CD4-positive, alpha-beta T cell treated with Interleukin-2 at 100 ng/mL for 4 hours (primary cell): ENCODE measurements around the gene CD81.
"Not testable (repeated sequence)": the region's sequence is repeated elsewhere in the genome, so short reads cannot be mapped to it uniquely, and the experiment has no call there.

Experiments used
- DNase-seq: peaks from one replicate; pipeline ENCODE4 v3.0.0-alpha.2; 2020; ENCODE audit warnings: low spot score

CD81 gene

GRCh38 chr11:2376751-2377451 is at the start of gene CD81:
TSS of gene CD81 (plus strand) at chr11:2377310. CDS start at chr11:2377550, 240 bp downstream.
- peak; percentile 53 for DNase-seq

DNA sequence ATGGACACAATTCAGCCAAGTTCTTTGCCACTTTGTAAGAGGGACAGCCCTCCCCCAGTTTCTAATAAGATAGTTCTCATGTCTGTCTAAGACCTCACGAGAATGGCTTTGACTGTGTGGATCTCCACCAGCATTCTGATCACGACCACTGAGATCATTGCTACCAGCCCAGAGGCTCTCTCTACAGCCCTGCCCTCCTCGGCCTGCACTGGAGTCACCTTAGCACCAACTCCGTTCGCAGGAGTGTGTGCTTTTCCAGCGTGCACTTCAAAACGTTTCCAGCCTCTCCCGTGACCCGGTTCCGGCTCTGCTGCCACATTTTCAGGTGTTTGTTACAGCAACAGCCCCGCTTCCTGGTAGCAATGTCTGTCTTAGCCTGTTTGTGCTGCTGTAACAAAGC is 49.1 kb upstream of the CD81 start:
- DNase-seq: no peak

GRCh38 chr11:2328656-2329354 is 48.3 kb upstream of the CD81 start:
- DNase-seq: no peak

- no peak for DNase-seq
Measured at GRCh38 chr11:2329551-2329950, 47.6 kb upstream of the CD81 start.

DNA sequence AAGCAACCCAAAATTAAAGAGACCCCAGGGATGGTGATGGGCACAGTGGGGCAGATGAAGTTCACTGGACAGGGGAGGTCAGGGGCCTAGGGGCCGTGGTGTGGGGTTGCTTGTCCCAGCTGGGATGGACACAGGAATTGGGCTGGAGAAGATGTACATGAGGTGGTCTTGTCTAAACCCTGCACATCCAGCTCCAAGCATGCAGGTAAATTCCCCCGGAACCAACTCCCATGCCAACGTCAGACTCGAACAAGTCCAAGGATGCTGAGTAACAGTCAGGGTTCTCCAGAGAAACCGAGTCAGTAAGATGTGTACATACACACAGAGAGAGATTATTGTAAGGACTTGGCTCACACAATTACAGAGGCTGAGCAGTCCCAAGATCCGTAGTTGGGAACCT is 46.4 kb upstream of the CD81 start:
- DNase-seq: no peak

DNA sequence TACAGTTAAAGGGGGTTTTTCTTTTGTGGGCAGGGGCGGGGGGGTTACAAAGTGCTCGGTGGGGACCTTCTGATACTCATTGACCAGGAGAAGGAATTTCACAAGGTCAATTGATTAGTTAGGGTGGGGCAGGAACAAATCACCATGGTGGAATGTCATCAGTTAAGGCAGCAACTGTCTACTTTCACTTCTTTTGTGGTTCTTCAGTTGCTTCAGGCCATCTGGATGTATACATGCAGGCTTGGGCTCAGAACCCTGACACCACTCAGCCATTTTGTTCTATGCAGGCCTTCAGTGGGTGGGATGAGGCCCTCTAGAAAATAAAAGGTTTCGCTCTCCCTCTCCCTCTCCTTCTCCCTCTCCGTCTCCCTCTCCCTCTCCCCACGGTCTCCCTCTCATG is 45.7 kb upstream of the CD81 start:
- DNase-seq: no peak

- DNase-seq: not testable (repeated sequence)
Measured at GRCh38 chr11:2332569-2332968, 44.5 kb upstream of the CD81 start.

- not testable (repeated sequence) for DNase-seq
Measured at GRCh38 chr11:2333486-2334205, 43.5 kb upstream of the CD81 start.

- not testable (repeated sequence) for DNase-seq
Measured at GRCh38 chr11:2335286-2335685, 41.8 kb upstream of the CD81 start.

GRCh38 chr11:2338760-2339159 is 38.4 kb upstream of the CD81 start:
- DNase-seq: peak; percentile 2

DNA sequence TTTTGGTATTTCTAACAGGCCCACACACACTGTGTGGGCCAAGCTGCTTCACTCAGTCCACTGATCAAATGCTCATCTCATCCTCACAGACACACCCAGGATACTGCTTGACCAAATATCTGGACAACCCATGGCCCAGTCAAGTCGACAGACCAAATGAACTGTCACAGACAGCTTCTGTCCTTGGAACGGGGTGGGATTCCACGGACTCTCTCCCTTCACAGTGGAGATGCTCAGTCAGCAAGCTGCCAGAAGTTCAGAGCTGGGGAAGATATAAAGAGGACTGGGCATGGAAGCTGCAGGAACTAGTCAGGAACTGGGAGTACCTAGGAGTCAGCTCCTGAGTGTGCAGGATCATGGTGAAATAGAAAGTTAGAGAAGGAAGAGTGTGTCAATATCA is 34.6 kb upstream of the CD81 start:
- no peak for DNase-seq

DNA sequence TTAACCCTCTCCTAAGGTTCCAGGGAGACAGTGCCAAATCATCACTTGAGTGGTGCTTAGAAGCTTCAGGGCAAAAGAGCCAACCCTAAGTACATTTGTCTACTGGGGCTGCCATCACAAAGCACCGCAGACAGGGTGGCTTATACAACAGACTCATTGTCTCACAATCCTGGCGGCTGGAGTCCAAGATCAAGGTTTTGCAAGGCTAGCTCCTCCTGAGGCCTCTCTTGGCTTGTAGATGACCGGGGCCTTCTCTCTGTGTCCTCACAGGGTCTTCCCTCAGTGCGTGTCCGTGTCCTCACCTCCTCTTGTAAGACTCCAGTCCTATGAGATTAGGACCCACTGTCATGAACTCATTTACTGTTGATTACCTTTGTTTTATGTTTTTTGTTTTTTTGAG is 34.1 kb upstream of the CD81 start:
- no peak for DNase-seq

DNA sequence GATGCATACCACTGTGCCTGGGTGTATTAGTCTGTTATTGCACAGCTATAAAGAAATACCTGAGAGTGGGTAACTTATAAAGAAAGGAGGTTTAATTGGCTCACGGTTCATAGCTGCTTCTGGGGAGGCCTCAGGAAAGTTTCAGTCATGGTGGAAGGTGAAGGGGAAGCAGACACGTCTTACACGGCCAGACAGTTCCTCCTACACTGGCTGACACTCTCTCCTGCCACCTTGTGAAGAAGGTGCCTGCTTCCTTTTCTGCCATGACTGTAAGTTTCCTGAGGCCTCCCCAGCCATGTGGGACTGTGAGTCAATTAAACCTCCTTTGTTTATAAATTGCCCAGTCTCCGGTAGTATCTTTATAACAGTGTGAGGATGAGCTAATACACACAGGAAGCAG is 33.6 kb upstream of the CD81 start:
- no peak for DNase-seq

DNA sequence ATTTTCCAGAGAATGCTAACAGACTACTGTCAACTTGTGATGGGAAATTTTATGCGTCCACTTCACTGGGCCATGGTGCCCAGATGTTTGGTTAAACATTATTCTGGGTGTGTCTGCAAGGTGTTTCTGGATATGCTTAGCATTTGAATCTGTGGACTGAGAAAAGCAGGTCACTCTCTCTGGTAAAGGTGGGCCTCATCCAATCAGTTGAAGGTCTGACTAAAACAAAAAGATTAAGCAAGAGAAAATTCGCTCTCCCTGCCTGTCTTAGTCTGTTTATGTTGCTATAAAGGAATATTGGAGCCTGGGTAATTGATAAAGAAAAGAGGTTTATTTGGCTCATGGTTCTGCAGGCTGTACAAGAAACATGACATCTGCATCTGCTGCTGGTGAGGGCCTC is 32.1 kb upstream of the CD81 start:
- DNase-seq: no peak

- no peak for DNase-seq
Measured at GRCh38 chr11:2346014-2346413, 31.1 kb upstream of the CD81 start.

GRCh38 chr11:2346586-2347307 is 30.4 kb upstream of the CD81 start:
- no peak for DNase-seq

GRCh38 chr11:2347308-2347830 is 29.7 kb upstream of the CD81 start:
- DNase-seq: no peak

- DNase-seq: no peak
Measured at GRCh38 chr11:2348986-2349385, 28.1 kb upstream of the CD81 start.

GRCh38 chr11:2351701-2352100 is 25.4 kb upstream of the CD81 start:
- DNase-seq: no peak

- no peak for DNase-seq
Measured at GRCh38 chr11:2352420-2352819, 24.7 kb upstream of the CD81 start.

DNA sequence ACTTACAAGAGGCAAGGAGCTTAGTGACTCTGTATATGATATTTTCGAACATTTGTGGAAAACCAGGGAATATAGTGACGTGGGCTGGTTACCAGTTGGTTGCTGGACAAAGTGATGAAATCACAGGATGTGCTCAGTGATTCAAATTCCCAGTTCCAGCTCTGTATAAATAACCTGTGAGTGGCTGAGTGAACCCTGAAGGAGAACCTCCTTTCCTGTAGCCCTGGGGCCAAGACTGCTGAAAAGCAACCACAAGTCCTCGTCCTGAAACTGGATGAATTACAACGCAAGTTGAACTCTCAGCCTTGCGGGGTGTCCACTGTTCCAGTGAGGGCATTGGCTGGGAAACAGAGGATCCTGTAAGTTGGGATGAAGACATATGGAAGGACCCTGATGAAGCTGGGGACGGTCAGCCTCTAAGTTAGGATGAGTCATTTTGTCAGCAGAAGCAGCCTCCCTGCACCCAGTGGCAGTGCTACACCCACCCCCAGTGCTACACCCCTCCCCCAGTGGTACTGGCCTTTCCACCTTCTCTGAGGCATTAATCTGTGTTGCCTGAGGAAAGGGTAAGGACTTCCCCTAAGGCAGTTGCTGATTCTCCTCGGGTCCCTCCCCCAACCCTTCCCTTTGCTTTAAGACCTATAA is 22.0 kb upstream of the CD81 start:
- DNase-seq: no peak

- no peak for DNase-seq
Measured at GRCh38 chr11:2357246-2357645, 19.9 kb upstream of the CD81 start.
